ENCODE data around the gene XRCC4. TPM values are rescaled to one million over a fixed set of nuclear protein-coding genes. Genes with fewer than 3 reads are reported as not detected.
"Not testable (repeated sequence)": the region's sequence is repeated elsewhere in the genome, so short reads cannot be mapped to it uniquely, and the experiment has no call there.

Gene XRCC4
- polyA plus RNA-seq, 2 donors: 2.7 to 5.1 TPM

- Histone ChIP-seq H3K27me3 (ENCODE audit: control insufficient read depth in 1 of 2, insufficient read depth in 2 of 2, low read length in 2 of 2) (no peaks in the 10 kb centered on the region), H3K36me3 (ENCODE audit: control insufficient read depth in 2 of 2, insufficient read depth in 2 of 2, low read length in 1 of 2) (no peaks in the 10 kb centered on the region), H3K27ac (ENCODE audit: low read depth in 2 of 2, low read length in 1 of 2) (no peak overlapping the region), H3K9me3 (ENCODE audit: control insufficient read depth in 2 of 2, insufficient read depth in 1 of 2, low read depth in 1 of 2, low read length in 1 of 2) (no peaks in the 10 kb centered on the region), H3K4me1 (ENCODE audit: control insufficient read depth in 2 of 2, insufficient read depth in 2 of 2, low read length in 1 of 2) (no peaks in the 10 kb centered on the region), H3K4me3 (ENCODE audit: low read depth in 1 of 2, low read length in 2 of 2) (no peak overlapping the region)
- WGBS, 2 donors: 76 to 82% methylated on average over 3 of the region's 3 CpGs
Measured at GRCh38 chr5:83341815-83342334, 264.5 kb downstream of the XRCC4 start.

- no peaks in the 10 kb centered on the region for H3K9me3 ChIP-seq (ENCODE audit: control insufficient read depth in 2 of 2, insufficient read depth in 1 of 2, low read depth in 1 of 2, low read length in 1 of 2)
- H3K27ac ChIP-seq (ENCODE audit: low read depth in 2 of 2, low read length in 1 of 2): no peak overlapping the region
- no peak overlapping the region for H3K4me3 ChIP-seq (ENCODE audit: low read depth in 1 of 2, low read length in 2 of 2)
- no peaks in the 10 kb centered on the region for H3K4me1 ChIP-seq (ENCODE audit: control insufficient read depth in 2 of 2, insufficient read depth in 2 of 2, low read length in 1 of 2)
- H3K36me3 ChIP-seq (ENCODE audit: control insufficient read depth in 2 of 2, insufficient read depth in 2 of 2, low read length in 1 of 2): no peaks in the 10 kb centered on the region
- 78 to 84% methylated on average over 2 of the region's 2 CpGs for WGBS, 2 donors
- H3K27me3 ChIP-seq (ENCODE audit: control insufficient read depth in 1 of 2, insufficient read depth in 2 of 2, low read length in 2 of 2): no peaks in the 10 kb centered on the region
Measured at GRCh38 chr5:83342465-83342864, 265.1 kb downstream of the XRCC4 start.

GRCh38 chr5:83343299-83343698 is 266.0 kb downstream of the XRCC4 start:
- Histone ChIP-seq H3K4me1 (ENCODE audit: control insufficient read depth in 2 of 2, insufficient read depth in 2 of 2, low read length in 1 of 2) (no peaks in the 10 kb centered on the region), H3K9me3 (ENCODE audit: control insufficient read depth in 2 of 2, insufficient read depth in 1 of 2, low read depth in 1 of 2, low read length in 1 of 2) (peaks cover 0 to 3% of the 10 kb centered on the region in 2 donors), H3K27ac (ENCODE audit: low read depth in 2 of 2, low read length in 1 of 2) (no peak overlapping the region), H3K27me3 (ENCODE audit: control insufficient read depth in 1 of 2, insufficient read depth in 2 of 2, low read length in 2 of 2) (no peaks in the 10 kb centered on the region), H3K36me3 (ENCODE audit: control insufficient read depth in 2 of 2, insufficient read depth in 2 of 2, low read length in 1 of 2) (no peaks in the 10 kb centered on the region), H3K4me3 (ENCODE audit: low read depth in 1 of 2, low read length in 2 of 2) (no peak overlapping the region)
- 37 to 52% methylated on average over 2 of the region's 2 CpGs for WGBS, 2 donors

- Histone ChIP-seq H3K27me3 (ENCODE audit: control insufficient read depth in 1 of 2, insufficient read depth in 2 of 2, low read length in 2 of 2) (no peaks in the 10 kb centered on the region), H3K4me1 (ENCODE audit: control insufficient read depth in 2 of 2, insufficient read depth in 2 of 2, low read length in 1 of 2) (no peaks in the 10 kb centered on the region), H3K9me3 (ENCODE audit: control insufficient read depth in 2 of 2, insufficient read depth in 1 of 2, low read depth in 1 of 2, low read length in 1 of 2) (peaks cover 0 to 5% of the 10 kb centered on the region in 2 donors), H3K27ac (ENCODE audit: low read depth in 2 of 2, low read length in 1 of 2) (no peak overlapping the region), H3K4me3 (ENCODE audit: low read depth in 1 of 2, low read length in 2 of 2) (no peak overlapping the region), H3K36me3 (ENCODE audit: control insufficient read depth in 2 of 2, insufficient read depth in 2 of 2, low read length in 1 of 2) (no peaks in the 10 kb centered on the region)
- WGBS, 2 donors: 92 to 94% methylated on average over 6 of the region's 6 CpGs
Measured at GRCh38 chr5:83345423-83345822, 268.1 kb downstream of the XRCC4 start.

- Histone ChIP-seq H3K4me3 (ENCODE audit: low read depth in 1 of 2, low read length in 2 of 2) (no peak overlapping the region), H3K27me3 (ENCODE audit: control insufficient read depth in 1 of 2, insufficient read depth in 2 of 2, low read length in 2 of 2) (no peaks in the 10 kb centered on the region), H3K36me3 (ENCODE audit: control insufficient read depth in 2 of 2, insufficient read depth in 2 of 2, low read length in 1 of 2) (no peaks in the 10 kb centered on the region), H3K9me3 (ENCODE audit: control insufficient read depth in 2 of 2, insufficient read depth in 1 of 2, low read depth in 1 of 2, low read length in 1 of 2) (peaks cover 0 to 5% of the 10 kb centered on the region in 2 donors), H3K27ac (ENCODE audit: low read depth in 2 of 2, low read length in 1 of 2) (no peak overlapping the region), H3K4me1 (ENCODE audit: control insufficient read depth in 2 of 2, insufficient read depth in 2 of 2, low read length in 1 of 2) (no peaks in the 10 kb centered on the region)
- 97 to 100% methylated on average over 2 of the region's 2 CpGs for WGBS, 2 donors
Measured at GRCh38 chr5:83348281-83348780, 271.0 kb downstream of the XRCC4 start.

GRCh38 chr5:83353231-83353630 is 275.9 kb downstream of the XRCC4 start:
- H3K27me3 ChIP-seq (ENCODE audit: control insufficient read depth in 1 of 2, insufficient read depth in 2 of 2, low read length in 2 of 2): no peaks in the 10 kb centered on the region
- no peaks in the 10 kb centered on the region for H3K36me3 ChIP-seq (ENCODE audit: control insufficient read depth in 2 of 2, insufficient read depth in 2 of 2, low read length in 1 of 2)
- WGBS, 2 donors: 73 to 80% methylated on average over 3 of the region's 3 CpGs
- no peak overlapping the region for H3K27ac ChIP-seq (ENCODE audit: low read depth in 2 of 2, low read length in 1 of 2)
- peaks cover 0 to 2% of the 10 kb centered on the region in 2 donors for H3K9me3 ChIP-seq (ENCODE audit: control insufficient read depth in 2 of 2, insufficient read depth in 1 of 2, low read depth in 1 of 2, low read length in 1 of 2)
- no peaks in the 10 kb centered on the region for H3K4me1 ChIP-seq (ENCODE audit: control insufficient read depth in 2 of 2, insufficient read depth in 2 of 2, low read length in 1 of 2)
- H3K4me3 ChIP-seq (ENCODE audit: low read depth in 1 of 2, low read length in 2 of 2): no peak overlapping the region

GRCh38 chr5:83353774-83354173 is 276.4 kb downstream of the XRCC4 start:
- no peaks in the 10 kb centered on the region for H3K9me3 ChIP-seq (ENCODE audit: control insufficient read depth in 2 of 2, insufficient read depth in 1 of 2, low read depth in 1 of 2, low read length in 1 of 2)
- 97% methylated on average over 1 of the region's 1 CpG for WGBS, 2 donors
- H3K27me3 ChIP-seq (ENCODE audit: control insufficient read depth in 1 of 2, insufficient read depth in 2 of 2, low read length in 2 of 2): no peaks in the 10 kb centered on the region
- H3K36me3 ChIP-seq (ENCODE audit: control insufficient read depth in 2 of 2, insufficient read depth in 2 of 2, low read length in 1 of 2): no peaks in the 10 kb centered on the region
- no peak overlapping the region for H3K27ac ChIP-seq (ENCODE audit: low read depth in 2 of 2, low read length in 1 of 2)
- no peaks in the 10 kb centered on the region for H3K4me1 ChIP-seq (ENCODE audit: control insufficient read depth in 2 of 2, insufficient read depth in 2 of 2, low read length in 1 of 2)
- no peak overlapping the region for H3K4me3 ChIP-seq (ENCODE audit: low read depth in 1 of 2, low read length in 2 of 2)

- H3K9me3 ChIP-seq (ENCODE audit: control insufficient read depth in 2 of 2, insufficient read depth in 1 of 2, low read depth in 1 of 2, low read length in 1 of 2): no peaks in the 10 kb centered on the region
- WGBS, 2 donors: 47 to 55% methylated on average over 2 of the region's 2 CpGs
- H3K36me3 ChIP-seq (ENCODE audit: control insufficient read depth in 2 of 2, insufficient read depth in 2 of 2, low read length in 1 of 2): no peaks in the 10 kb centered on the region
- no peak overlapping the region for H3K27ac ChIP-seq (ENCODE audit: low read depth in 2 of 2, low read length in 1 of 2)
- no peaks in the 10 kb centered on the region for H3K27me3 ChIP-seq (ENCODE audit: control insufficient read depth in 1 of 2, insufficient read depth in 2 of 2, low read length in 2 of 2)
- no peak overlapping the region for H3K4me3 ChIP-seq (ENCODE audit: low read depth in 1 of 2, low read length in 2 of 2)
- no peaks in the 10 kb centered on the region for H3K4me1 ChIP-seq (ENCODE audit: control insufficient read depth in 2 of 2, insufficient read depth in 2 of 2, low read length in 1 of 2)
Measured at GRCh38 chr5:83354958-83355357, 277.6 kb downstream of the XRCC4 start.

GRCh38 chr5:83355482-83356014 is 278.2 kb downstream of the XRCC4 start:
- not testable (repeated sequence) for H3K4me1 ChIP-seq (ENCODE audit: control insufficient read depth in 2 of 2, insufficient read depth in 2 of 2, low read length in 1 of 2); H3K9me3 ChIP-seq (ENCODE audit: control insufficient read depth in 2 of 2, insufficient read depth in 1 of 2, low read depth in 1 of 2, low read length in 1 of 2); H3K27me3 ChIP-seq (ENCODE audit: control insufficient read depth in 1 of 2, insufficient read depth in 2 of 2, low read length in 2 of 2); H3K4me3 ChIP-seq (ENCODE audit: low read depth in 1 of 2, low read length in 2 of 2); H3K36me3 ChIP-seq (ENCODE audit: control insufficient read depth in 2 of 2, insufficient read depth in 2 of 2, low read length in 1 of 2); H3K27ac ChIP-seq (ENCODE audit: low read depth in 2 of 2, low read length in 1 of 2)
- 75 to 80% methylated on average over 4 of the region's 4 CpGs for WGBS, 2 donors

- H3K9me3 ChIP-seq (ENCODE audit: control insufficient read depth in 2 of 2, insufficient read depth in 1 of 2, low read depth in 1 of 2, low read length in 1 of 2): peaks cover 0 to 3% of the 10 kb centered on the region in 2 donors
Measured at GRCh38 chr5:83357621-83358231, 280.4 kb downstream of the XRCC4 start.

More at GRCh38 chr5:83357621-83358231, 280.4 kb downstream of the XRCC4 start:
- Histone ChIP-seq H3K36me3 (ENCODE audit: control insufficient read depth in 2 of 2, insufficient read depth in 2 of 2, low read length in 1 of 2) (no peaks in the 10 kb centered on the region), H3K4me3 (ENCODE audit: low read depth in 1 of 2, low read length in 2 of 2) (no peak overlapping the region), H3K27me3 (ENCODE audit: control insufficient read depth in 1 of 2, insufficient read depth in 2 of 2, low read length in 2 of 2) (no peaks in the 10 kb centered on the region), H3K4me1 (ENCODE audit: control insufficient read depth in 2 of 2, insufficient read depth in 2 of 2, low read length in 1 of 2) (no peaks in the 10 kb centered on the region), H3K27ac (ENCODE audit: low read depth in 2 of 2, low read length in 1 of 2) (no peak overlapping the region)
- WGBS, 2 donors: 85 to 90% methylated on average over 9 of the region's 9 CpGs
